PC-3 (cell line): ENCODE measurements around the gene HNRNPD. TPM values are rescaled to one million over a fixed set of nuclear protein-coding genes. Genes with fewer than 3 reads are reported as not detected.

Experiments
- ATAC-seq: fragments of 200-7000 bp; cut with Tn5 transposase; 2 replicates; pipeline ENCODE4 v1.9.1; 2020; ENCODE audit warnings: mild to moderate bottlenecking, moderate library complexity
- Bru-seq: library from RNA; stranded (reverse); fragments of 400-500 nt; gene quantifications from one replicate; lab custom pipeline; 2021; lab: Mats Ljungman, UMichigan
- BruChase-seq, 2 experiments: library from RNA; stranded (reverse); fragments of 400-500 nt; gene quantifications; one replicate each; lab custom pipeline; 2021; lab: Mats Ljungman, UMichigan
- BruUV-seq: library from RNA; stranded (reverse); fragments of 400-500 nt; replicated peaks from 2 replicates; lab custom pipeline; 2021; lab: Mats Ljungman, UMichigan
- CTCF ChIA-PET: fragments of 300-600 bp; sonication (Branson Sonifier 250); formaldehyde crosslinking; loops from one replicate; lab custom pipeline; 2022; ENCODE audit warnings: antibody characterized with exemption; lab: Charles Lee
- POLR2A ChIA-PET: fragments of 300-600 bp; sonication (Branson Sonifier 250); formaldehyde crosslinking; loops from one replicate; lab custom pipeline; 2022; ENCODE audit warnings: antibody characterized with exemption; ENCODE audit not compliant: unreplicated experiment; lab: Charles Lee
- DNase-seq: peaks from one replicate; pipeline ENCODE4 v3.0.0-alpha.2; 2015
- H2AFZ ChIP-seq: fragments of 300-600 bp; sonication (generic); 2 replicates; pipeline ENCODE4 v1.6.0; 2016; ENCODE audit warnings: antibody characterized with exemption, low read length
- H3F3A ChIP-seq: fragments of 300-600 bp; sonication (generic); one replicate; pipeline ENCODE4 v1.6.0; 2017; ENCODE audit warnings: antibody characterized with exemption, low read length, control low read depth, mild to moderate bottlenecking; ENCODE audit not compliant: unreplicated experiment
- H3K27ac ChIP-seq: fragments of 300-600 bp; sonication (generic); 2 replicates; pipeline ENCODE4 v1.5.1; 2016; ENCODE audit warnings: mild to moderate bottlenecking, low read length
- H3K27me3 ChIP-seq: fragments of 300-600 bp; sonication (generic); 2 replicates; pipeline ENCODE4 v1.6.1; 2016; ENCODE audit warnings: low read length, mixed read lengths
- H3K36me3 ChIP-seq: fragments of 300-600 bp; sonication (generic); 2 replicates; pipeline ENCODE4 v1.6.1; 2016; ENCODE audit warnings: low read depth, mixed run types, low read length, mixed read lengths
- H3K4me1 ChIP-seq: fragments of 300-600 bp; sonication (generic); 2 replicates; pipeline ENCODE4 v1.5.1; 2016; ENCODE audit warnings: low read length; ENCODE audit not compliant: insufficient read depth
- H3K4me2 ChIP-seq: fragments of 300-600 bp; sonication (generic); 2 replicates; pipeline ENCODE4 v1.6.0; 2016; ENCODE audit warnings: low read length
- H3K4me3 ChIP-seq: fragments of 300-600 bp; sonication (generic); 2 replicates; pipeline ENCODE4 v1.5.1; 2016; ENCODE audit warnings: mild to moderate bottlenecking, low read length, mixed read lengths
- H3K79me2 ChIP-seq: fragments of 300-600 bp; sonication (generic); 2 replicates; pipeline ENCODE4 v1.6.1; 2017; ENCODE audit warnings: low read length, mixed read lengths
- H3K9ac ChIP-seq: fragments of 300-600 bp; sonication (generic); 2 replicates; pipeline ENCODE4 v1.6.0; 2016; ENCODE audit warnings: mild to moderate bottlenecking, low read length
- H3K9me2 ChIP-seq: fragments of 300-600 bp; sonication (generic); replicated peaks from 2 replicates; pipeline ENCODE4 v1.6.1; 2016; ENCODE audit warnings: mixed run types, low read length, mixed read lengths
- H3K9me3 ChIP-seq: fragments of 300-600 bp; sonication (generic); 2 replicates; pipeline ENCODE4 v1.6.1; 2016; ENCODE audit warnings: low read length, mixed read lengths
- H4K20me1 ChIP-seq: fragments of 300-600 bp; sonication (generic); 2 replicates; pipeline ENCODE4 v1.6.1; 2016; ENCODE audit warnings: low read length, mixed read lengths
- CTCF ChIP-seq: fragments of 300-600 bp; sonication (generic); conservative IDR thresholded peaks from 2 replicates; pipeline ENCODE4 v1.5.1; 2017; ENCODE audit warnings: antibody characterized with exemption, low read depth, mild to moderate bottlenecking, low read length
- EZH2 ChIP-seq: fragments of 300-600 bp; sonication (generic); IDR thresholded peaks from one replicate; pipeline ENCODE4 v1.6.1; 2017; ENCODE audit warnings: antibody characterized with exemption, mild to moderate bottlenecking, low read length; ENCODE audit not compliant: unreplicated experiment
- EZH2phosphoT487 ChIP-seq: fragments of 300-600 bp; sonication (generic); IDR thresholded peaks from 2 replicates; pipeline ENCODE4 v1.6.1; 2018; ENCODE audit warnings: mild to moderate bottlenecking, antibody characterized with exemption, low read length, borderline replicate concordance
- intact Hi-C: fragments of 100-400 bp; cut with micrococcal nuclease; formaldehyde crosslinking; loops from 2 replicates; pipeline ENCODE4 v1.9.0; 2023
- long read RNA-seq: library from polyadenylated mRNA; unstranded; transcript quantifications from one replicate; pipeline ENCODE4 v2.0.0, GENCODE V29; 2021; ENCODE audit not compliant: unreplicated experiment
- total RNA-seq: library from RNA; depleted of rRNA; stranded (reverse); fragments of >200 nt; gene quantifications from 2 replicates; pipeline ENCODE4 v1.2.3, GENCODE V29; 2014; rRNA removed

The HNRNPD gene
- total RNA-seq: 86.4 and 136 TPM in 2 replicates
- Bru-seq, nascent RNA: percentile 98 among the genes with signal in this experiment
- percentile 96 among the genes with signal in this experiment for BruChase-seq, experiment 1, labeled RNA remaining after a 6-hour chase
- percentile 98 among the genes with signal in this experiment for BruChase-seq, experiment 2, labeled RNA remaining after a 2-hour chase
- long read RNA-seq, transcript HNRNPD-201 (9 exons, 3,033 nt): minor isoform, 93 of 429 reads
- long read RNA-seq, transcript HNRNPD-203 (8 exons, 1,585 nt): major isoform, 138 of 429 reads
- long read RNA-seq, transcript HNRNPD-202 (8 exons, 1,667 nt): minor isoform, 17 of 429 reads
- long read RNA-seq, partial matches to known transcripts: 116 of 429 reads
- long read RNA-seq, other reads (novel, unspliced or antisense): 64 of 429 reads

GRCh38 chr4:82373816-82374625 is at the start of gene HNRNPD:
Gene HNRNPD, minus strand, starts transcription at chr4:82373991. Its CDS starts 313 bp downstream, at chr4:82373678.
- TF ChIP-seq CTCF: no peak
- TF ChIP-seq EZH2phosphoT487: peak; percentile 71
- TF ChIP-seq EZH2: no peak
- H4K20me1 ChIP-seq: peaks cover 46% of the 10 kb centered on the region
- peaks cover 19% of the 10 kb centered on the region for H3K4me1 ChIP-seq
- peak within 1 kb of the TSS; percentile 70 for H2AFZ ChIP-seq
- POLR2A ChIA-PET: interaction anchor here (0.6 to 1.0 kb wide), 3 partner anchors 26 to 900 kb away, joined by 6 to 8 read pairs (median 6); no protein-coding TSS in a partner anchor
- CTCF ChIA-PET: no interaction called here
- H3K9me2 ChIP-seq: no peaks in the 10 kb centered on the region
- peak; percentile 89 for ATAC-seq
- peak within 1 kb of the TSS; percentile 90 for H3K4me2 ChIP-seq
- peak; percentile 96 for DNase-seq
- H3K27me3 ChIP-seq: no peaks in the 10 kb centered on the region
- H3K79me2 ChIP-seq: peaks cover 82% of the 10 kb centered on the region
- H3K27ac ChIP-seq: peak within 1 kb of the TSS; percentile 87
- peaks cover 30% of the 10 kb centered on the region for H3K36me3 ChIP-seq
- peak within 1 kb of the TSS; percentile 97 for H3K4me3 ChIP-seq
- no TSS peak for BruUV-seq
- H3F3A ChIP-seq: no peaks in the 10 kb centered on the region
- intact Hi-C loops: loop anchor here (1.0 to 10.0 kb wide), 4 partner anchors 21 to 661 kb away; partner anchors contain the start of genes COPS4, ENOPH1 and HNRNPDL
- H3K9ac ChIP-seq: peak within 1 kb of the TSS; percentile 100
- no peaks in the 10 kb centered on the region for H3K9me3 ChIP-seq

GRCh38 chr4:82422616-82423015 is 48.8 kb upstream of the HNRNPD start:
- POLR2A ChIA-PET: no interaction called here

More at GRCh38 chr4:82422616-82423015, 48.8 kb upstream of the HNRNPD start:
- BruUV-seq: no TSS peak
- Histone ChIP-seq H3K9ac (no peak overlapping the region), H3K36me3 (peaks cover 37% of the 10 kb centered on the region), H3K4me1 (peaks cover 40% of the 10 kb centered on the region), H3F3A (peaks cover 19% of the 10 kb centered on the region), H3K4me2 (no peak overlapping the region), H3K27ac (no peak overlapping the region), H3K4me3 (no peak overlapping the region), H4K20me1 (peaks cover 42% of the 10 kb centered on the region), H3K79me2 (peaks cover 30% of the 10 kb centered on the region), H3K9me2 (no peaks in the 10 kb centered on the region), H2AFZ (no peak overlapping the region), H3K27me3 (no peaks in the 10 kb centered on the region), H3K9me3 (no peaks in the 10 kb centered on the region)
- DNase-seq (no peak), ATAC-seq (no peak)
- intact Hi-C loops: loop anchor here (1.0 to 10.0 kb wide), 2 partner anchors 27 to 1398 kb away; no protein-coding TSS in a partner anchor
- TF ChIP-seq EZH2 (no peak), EZH2phosphoT487 (no peak)
- CTCF ChIA-PET: no interaction called here
